Caco-2 (cell line): ENCODE measurements around the gene COG1. TPM values are rescaled to one million over a fixed set of nuclear protein-coding genes. Genes with fewer than 3 reads are reported as not detected.

Experiments used
- BruUV-seq: library from RNA; stranded (reverse); fragments of 400-500 nt; replicated peaks from 2 replicates; lab custom pipeline; 2021; lab: Mats Ljungman, UMichigan
- CTCF ChIA-PET: fragments of 300-600 bp; sonication (Branson Sonifier 250); formaldehyde crosslinking; loops from one replicate; lab custom pipeline; 2022; ENCODE audit warnings: antibody characterized with exemption; lab: Charles Lee
- POLR2A ChIA-PET: fragments of 300-600 bp; sonication (Branson Sonifier 250); formaldehyde crosslinking; loops from one replicate; lab custom pipeline; 2022; ENCODE audit warnings: antibody characterized with exemption; lab: Charles Lee
- DNase-seq, 2 experiments: peaks; one replicate each; pipeline versions ENCODE4 v3.0.0 to v3.0.0-alpha.2; 2020 to 2022
- H3K27me3 ChIP-seq: replicated peaks from 2 replicates; pipeline ENCODE4 v1.6.0; 2011; ENCODE audit warnings: low read length; ENCODE audit not compliant: control insufficient read depth, insufficient read depth
- H3K36me3 ChIP-seq: 2 replicates; pipeline ENCODE4 v1.5.1; 2011; ENCODE audit warnings: low read length; ENCODE audit not compliant: control insufficient read depth, insufficient read depth
- H3K4me1 ChIP-seq: fragments of 250-450 bp; sonication (Bioruptor Pico); 2 replicates; pipeline ENCODE4 v1.5.1; 2020; ENCODE audit warnings: mild to moderate bottlenecking
- H3K4me3 ChIP-seq: 2 replicates; pipeline ENCODE4 v1.5.1; 2011; ENCODE audit warnings: low read depth, mild to moderate bottlenecking, control low read depth, low read length
- H3K9me3 ChIP-seq: fragments of 250-450 bp; sonication (Bioruptor Pico); 2 replicates; pipeline ENCODE4 v1.5.1; 2020; ENCODE audit warnings: mild to moderate bottlenecking, moderate library complexity
- H3K27ac Mint-ChIP-seq: one replicate; pipeline ENCODE4 v1.8.0; 2022; ENCODE audit warnings: mixed read lengths; ENCODE audit not compliant: unreplicated experiment
- H3K27me3 Mint-ChIP-seq: one replicate; pipeline ENCODE4 v1.8.0; 2022; ENCODE audit warnings: mixed read lengths; ENCODE audit not compliant: insufficient read depth, unreplicated experiment
- H3K36me3 Mint-ChIP-seq: one replicate; pipeline ENCODE4 v1.8.0; 2022; ENCODE audit warnings: mild to moderate bottlenecking, mixed read lengths; ENCODE audit not compliant: insufficient read depth, unreplicated experiment
- H3K4me1 Mint-ChIP-seq: one replicate; pipeline ENCODE4 v1.8.0; 2022; ENCODE audit warnings: low read depth, mixed read lengths; ENCODE audit not compliant: unreplicated experiment
- H3K4me3 Mint-ChIP-seq: one replicate; pipeline ENCODE4 v1.8.0; 2022; ENCODE audit warnings: mild to moderate bottlenecking, moderate library complexity, mixed read lengths; ENCODE audit not compliant: unreplicated experiment
- H3K9me3 Mint-ChIP-seq: one replicate; pipeline ENCODE4 v1.8.0; 2022; ENCODE audit warnings: mixed read lengths; ENCODE audit not compliant: unreplicated experiment
- intact Hi-C: fragments of 100-400 bp; cut with micrococcal nuclease; formaldehyde crosslinking; loops from one replicate; pipeline ENCODE4 v1.10.0; 2022; ENCODE audit not compliant: unreplicated experiment
- total RNA-seq: library from RNA; stranded (reverse); gene quantifications from 2 replicates; pipeline ENCODE4 v1.2.3, GENCODE V29; 2022
- TF ChIP-seq, protein P1 (sequence below), 2 experiments: fragments of 200-600 bp in 1 of 2; IDR thresholded peaks; 1 replicate in 1 of 2; 2 replicates in 1 of 2; pipeline versions ENCODE4 v1.5.1 to v1.8.0; 2011 to 2022; ENCODE audit warnings: antibody characterized with exemption in 1 of 2, control low read depth in 1 of 2, inconsistent platforms in 1 of 2, low read depth in 1 of 2, low read length in 1 of 2, mild to moderate bottlenecking in 1 of 2, moderate library complexity in 1 of 2; ENCODE audit not compliant: insufficient read depth in 1 of 2, severe bottlenecking in 1 of 2, unreplicated experiment in 1 of 2

COG1 gene
- total RNA-seq, 1 experiment from 2014 or later = 36.8 TPM

DNA sequence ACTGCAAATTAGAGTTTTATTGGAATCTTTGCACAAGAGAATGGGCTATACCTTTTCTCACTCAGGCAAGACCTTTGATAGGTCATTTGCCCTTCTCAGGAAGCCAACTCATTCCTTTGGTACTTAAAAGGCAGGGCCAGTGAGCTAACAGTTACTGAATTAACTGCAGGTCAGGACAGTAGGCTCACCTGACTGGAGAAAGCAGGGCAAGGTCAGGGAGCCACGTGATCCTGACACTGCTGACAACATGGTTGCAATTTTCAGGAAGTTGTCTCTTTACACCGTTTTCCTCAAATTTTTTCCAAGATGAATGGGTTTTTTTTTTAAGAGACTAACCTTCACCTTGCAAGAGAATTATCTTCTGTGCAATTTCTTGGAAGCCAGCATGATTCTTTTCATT lies 47.7 kb downstream of the COG1 start:
- TF ChIP-seq, protein P1, sequence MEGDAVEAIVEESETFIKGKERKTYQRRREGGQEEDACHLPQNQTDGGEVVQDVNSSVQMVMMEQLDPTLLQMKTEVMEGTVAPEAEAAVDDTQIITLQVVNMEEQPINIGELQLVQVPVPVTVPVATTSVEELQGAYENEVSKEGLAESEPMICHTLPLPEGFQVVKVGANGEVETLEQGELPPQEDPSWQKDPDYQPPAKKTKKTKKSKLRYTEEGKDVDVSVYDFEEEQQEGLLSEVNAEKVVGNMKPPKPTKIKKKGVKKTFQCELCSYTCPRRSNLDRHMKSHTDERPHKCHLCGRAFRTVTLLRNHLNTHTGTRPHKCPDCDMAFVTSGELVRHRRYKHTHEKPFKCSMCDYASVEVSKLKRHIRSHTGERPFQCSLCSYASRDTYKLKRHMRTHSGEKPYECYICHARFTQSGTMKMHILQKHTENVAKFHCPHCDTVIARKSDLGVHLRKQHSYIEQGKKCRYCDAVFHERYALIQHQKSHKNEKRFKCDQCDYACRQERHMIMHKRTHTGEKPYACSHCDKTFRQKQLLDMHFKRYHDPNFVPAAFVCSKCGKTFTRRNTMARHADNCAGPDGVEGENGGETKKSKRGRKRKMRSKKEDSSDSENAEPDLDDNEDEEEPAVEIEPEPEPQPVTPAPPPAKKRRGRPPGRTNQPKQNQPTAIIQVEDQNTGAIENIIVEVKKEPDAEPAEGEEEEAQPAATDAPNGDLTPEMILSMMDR (IDR thresholded peaks at IDR 0.05; ENCODE audit: insufficient read depth in 1 of 2, low read depth in 1 of 2, low read length in 1 of 2, severe bottlenecking in 1 of 2, unreplicated experiment in 1 of 2) = no peak
- H3K36me3 ChIP-seq = peaks cover 1% of the 10 kb centered on the region
- Mint-ChIP-seq H3K9me3 (no peaks in the 10 kb centered on the region), H3K4me3 (no peak overlapping the region), H3K27ac (no peak overlapping the region), H3K4me1 (no peaks in the 10 kb centered on the region), H3K27me3 (no peaks in the 10 kb centered on the region), H3K36me3 (peaks cover 43% of the 10 kb centered on the region)
- no peak for DNase-seq
- H3K4me3 ChIP-seq = no peak overlapping the region
- H3K9me3 ChIP-seq = no peaks in the 10 kb centered on the region
- no TSS peak for BruUV-seq
- POLR2A ChIA-PET = no interaction called here
- intact Hi-C loops = no loop called here
- H3K4me1 ChIP-seq = no peaks in the 10 kb centered on the region
- no peaks in the 10 kb centered on the region for H3K27me3 ChIP-seq
- CTCF ChIA-PET = no interaction called here

DNA sequence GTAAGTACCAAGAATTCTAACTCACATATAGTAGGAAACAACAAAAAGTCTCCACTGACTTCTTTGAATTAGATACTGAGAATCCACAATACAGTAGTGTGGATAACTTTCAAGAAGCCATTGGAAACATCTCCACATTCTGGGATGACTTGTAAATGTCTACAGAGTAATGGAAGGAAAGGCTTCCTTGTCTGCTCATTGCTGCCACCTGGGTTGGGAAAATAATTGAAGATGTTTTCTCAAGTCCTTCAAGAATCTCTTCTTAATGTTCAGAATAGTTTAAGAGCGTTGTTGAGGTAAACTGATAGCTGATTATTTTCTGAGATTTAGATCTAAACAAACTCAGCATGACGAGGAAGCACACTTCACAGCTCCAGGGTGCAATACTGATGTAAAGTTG lies 54.9 kb downstream of the COG1 start:
- ChIA-PET POLR2A (no interaction called here), CTCF (interaction anchor here (0.5 kb wide), 1 partner anchor 520 kb away, joined by 5 read pairs; no protein-coding TSS in a partner anchor)
- Histone ChIP-seq H3K36me3 (no peaks in the 10 kb centered on the region), H3K4me3 (no peak overlapping the region), H3K27me3 (no peaks in the 10 kb centered on the region), H3K9me3 (no peaks in the 10 kb centered on the region), H3K4me1 (no peaks in the 10 kb centered on the region)
- Mint-ChIP-seq H3K27me3 (no peaks in the 10 kb centered on the region), H3K36me3 (peaks cover 16% of the 10 kb centered on the region), H3K4me3 (no peak overlapping the region), H3K27ac (no peak overlapping the region), H3K9me3 (no peaks in the 10 kb centered on the region), H3K4me1 (no peaks in the 10 kb centered on the region)
- TF ChIP-seq, protein P1 (IDR thresholded peaks at IDR 0.05; ENCODE audit: insufficient read depth in 1 of 2, low read depth in 1 of 2, low read length in 1 of 2, severe bottlenecking in 1 of 2, unreplicated experiment in 1 of 2) = peak in 1 of 2 experiments; percentile 4
- DNase-seq = no peak
- no TSS peak for BruUV-seq
- intact Hi-C loops = no loop called here

DNA sequence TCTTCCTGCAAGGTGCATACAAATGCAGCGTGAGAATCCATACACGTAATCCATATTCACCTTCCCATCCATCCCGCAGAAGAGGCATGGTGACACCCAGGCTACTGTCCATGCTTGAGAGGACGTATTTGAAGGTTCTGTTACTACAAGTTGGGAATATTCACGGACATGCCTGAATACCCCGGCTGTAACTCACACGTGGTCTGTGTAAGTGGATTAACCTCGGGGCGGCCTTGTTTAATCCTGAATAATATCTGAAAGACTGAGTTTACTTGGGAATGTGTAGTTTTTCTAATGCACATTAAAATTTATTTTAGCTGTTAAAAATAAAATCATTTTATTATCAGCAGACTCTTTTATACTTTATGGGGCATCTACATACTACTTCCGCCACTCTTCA lies 55.7 kb downstream of the COG1 start:
- Mint-ChIP-seq H3K9me3 (no peaks in the 10 kb centered on the region), H3K27me3 (no peaks in the 10 kb centered on the region), H3K4me3 (no peak overlapping the region), H3K36me3 (peaks cover 11% of the 10 kb centered on the region), H3K27ac (no peak overlapping the region), H3K4me1 (no peaks in the 10 kb centered on the region)
- BruUV-seq = no TSS peak
- ChIA-PET CTCF (no interaction called here), POLR2A (no interaction called here)
- Histone ChIP-seq H3K9me3 (no peaks in the 10 kb centered on the region), H3K36me3 (no peaks in the 10 kb centered on the region), H3K27me3 (no peaks in the 10 kb centered on the region), H3K4me3 (no peak overlapping the region), H3K4me1 (no peaks in the 10 kb centered on the region)
- no peak for DNase-seq
- intact Hi-C loops = no loop called here
- TF ChIP-seq, protein P1 (IDR thresholded peaks at IDR 0.05; ENCODE audit: insufficient read depth in 1 of 2, low read depth in 1 of 2, low read length in 1 of 2, severe bottlenecking in 1 of 2, unreplicated experiment in 1 of 2) = no peak
